MCF 10A (cell line): Measurements from ENCODE around the gene APOO. TPM values are rescaled to one million over a fixed set of nuclear protein-coding genes. Genes with fewer than 3 reads are reported as not detected.

Experiments used
- BruUV-seq: library from RNA; stranded (reverse); fragments of 400-500 nt; replicated peaks from 2 replicates; lab custom pipeline; 2021; lab: Mats Ljungman, UMichigan
- CTCF ChIA-PET: fragments of 300-600 bp; sonication (Branson Sonifier 250); formaldehyde crosslinking; extraction: SDS; loops from one replicate; lab custom pipeline; 2021; ENCODE audit warnings: antibody characterized with exemption, inconsistent platforms; lab: Yijun Ruan, JAX
- POLR2A ChIA-PET: fragments of 300-600, 350-650 bp; sonication (Branson Sonifier 250); formaldehyde crosslinking; extraction: SDS; loops from one replicate; lab custom pipeline; 2020; ENCODE audit warnings: antibody characterized with exemption, inconsistent platforms; lab: Yijun Ruan, JAX
- DNase-seq: peaks from one replicate; pipeline ENCODE4 v3.0.0-alpha.2; 2018; ENCODE audit not compliant: unreplicated experiment
- H3K27ac Mint-ChIP-seq: one replicate; pipeline ENCODE4 v1.8.0; 2022; ENCODE audit warnings: mild to moderate bottlenecking, low read depth, mixed read lengths; ENCODE audit not compliant: unreplicated experiment
- H3K27me3 Mint-ChIP-seq: one replicate; pipeline ENCODE4 v1.8.0; 2022; ENCODE audit warnings: mixed read lengths; ENCODE audit not compliant: insufficient read depth, unreplicated experiment
- H3K36me3 Mint-ChIP-seq: one replicate; pipeline ENCODE4 v1.8.0; 2022; ENCODE audit warnings: mild to moderate bottlenecking, moderate library complexity, mixed read lengths; ENCODE audit not compliant: insufficient read depth, unreplicated experiment
- H3K4me1 Mint-ChIP-seq: one replicate; pipeline ENCODE4 v1.8.0; 2022; ENCODE audit warnings: mixed read lengths; ENCODE audit not compliant: insufficient read depth, unreplicated experiment
- H3K4me3 Mint-ChIP-seq: one replicate; pipeline ENCODE4 v1.8.0; 2022; ENCODE audit warnings: mild to moderate bottlenecking, moderate library complexity, mixed read lengths; ENCODE audit not compliant: unreplicated experiment
- H3K9me3 Mint-ChIP-seq: one replicate; pipeline ENCODE4 v1.8.0; 2022; ENCODE audit warnings: mixed read lengths; ENCODE audit not compliant: unreplicated experiment
- CTCF ChIP-seq: fragments of 200-600 bp; IDR thresholded peaks from one replicate; pipeline ENCODE4 v1.8.0; 2022; ENCODE audit warnings: antibody characterized with exemption, mild to moderate bottlenecking; ENCODE audit not compliant: unreplicated experiment
- intact Hi-C: fragments of 100-400 bp; cut with micrococcal nuclease; formaldehyde crosslinking; loops from 2 replicates; pipeline ENCODE4 v1.14.1; 2022
- total RNA-seq: library from RNA; stranded (reverse); gene quantifications from 2 replicates; pipeline ENCODE4 v1.2.3, GENCODE V29; 2022

APOO gene
- total RNA-seq, 1 experiment from 2014 or later: 35.9 TPM

- no peak for DNase-seq
- BruUV-seq: no TSS peak
- intact Hi-C loops: no loop called here
- Mint-ChIP-seq H3K4me1 (peaks cover 25% of the 10 kb centered on the region), H3K27me3 (no peaks in the 10 kb centered on the region), H3K9me3 (peaks cover 5% of the 10 kb centered on the region), H3K4me3 (no peak overlapping the region), H3K36me3 (no peaks in the 10 kb centered on the region), H3K27ac (no peak overlapping the region)
- no peak for TF ChIP-seq CTCF
- ChIA-PET CTCF (interaction anchor here (1.2 to 1.7 kb wide), 2 partner anchors 14 to 106 kb away, joined by 3 to 7 read pairs; no protein-coding TSS in a partner anchor), POLR2A (interaction anchor here (0.7 to 3.3 kb wide), 2 partner anchors 13 to 138 kb away, joined by 3 to 12 read pairs; no protein-coding TSS in a partner anchor)
These were observed 19.8 kb downstream of the APOO start for GRCh38 chrX:23887918-23888317.

GRCh38 chrX:23887451-23887850 lies 20.3 kb downstream of the APOO start:
- intact Hi-C loops: no loop called here
- H3K4me3 Mint-ChIP-seq: no peak overlapping the region
- DNase-seq: no peak
- H3K27ac Mint-ChIP-seq: no peak overlapping the region
- H3K27me3 Mint-ChIP-seq: no peaks in the 10 kb centered on the region
- CTCF ChIA-PET: no interaction called here
- no TSS peak for BruUV-seq
- H3K4me1 Mint-ChIP-seq: peaks cover 25% of the 10 kb centered on the region
- no peaks in the 10 kb centered on the region for H3K36me3 Mint-ChIP-seq
- POLR2A ChIA-PET: interaction anchor here (0.6 to 3.3 kb wide), 3 partner anchors 9 to 138 kb away, joined by 3 to 12 read pairs (median 3); no protein-coding TSS in a partner anchor
- H3K9me3 Mint-ChIP-seq: peaks cover 5% of the 10 kb centered on the region
- no peak for TF ChIP-seq CTCF

- Mint-ChIP-seq H3K27ac (no peak overlapping the region), H3K27me3 (no peaks in the 10 kb centered on the region), H3K4me1 (peaks cover 21% of the 10 kb centered on the region), H3K36me3 (no peaks in the 10 kb centered on the region), H3K4me3 (no peak overlapping the region), H3K9me3 (peaks cover 2% of the 10 kb centered on the region)
- no peak for TF ChIP-seq CTCF
- ChIA-PET POLR2A (interaction anchor here (2.5 kb wide), 1 partner anchor 16 kb away, joined by 16 read pairs; no protein-coding TSS in a partner anchor), CTCF (interaction anchor here (1.4 to 2.6 kb wide), 2 partner anchors 16 to 103 kb away, joined by 5 to 16 read pairs; partner anchors contain the start of gene SAT1)
- no peak for DNase-seq
- intact Hi-C loops: no loop called here
- no TSS peak for BruUV-seq
These were observed 21.9 kb downstream of the APOO start for GRCh38 chrX:23885803-23886202.

GRCh38 chrX:23884427-23885024 lies 23.2 kb downstream of the APOO start:
- ChIA-PET CTCF (interaction anchor here (2.2 to 2.6 kb wide), 2 partner anchors 17 to 18 kb away, joined by 10 to 16 read pairs; no protein-coding TSS in a partner anchor), POLR2A (interaction anchor here (0.6 to 2.5 kb wide), 6 partner anchors 17 to 170 kb away, joined by 3 to 16 read pairs (median 4); partner anchors contain the start of genes ACOT9 and EIF2S3)
- no peaks in the 10 kb centered on the region for H3K27me3 Mint-ChIP-seq
- no peak for TF ChIP-seq CTCF
- intact Hi-C loops: loop anchor here (5.0 kb wide), 1 partner anchor 102 kb away; the partner anchor contains the start of gene SAT1
- H3K36me3 Mint-ChIP-seq: no peaks in the 10 kb centered on the region
- H3K27ac Mint-ChIP-seq: peak overlapping the region; percentile 65
- peak; percentile 47 for DNase-seq
- H3K4me1 Mint-ChIP-seq: peaks cover 19% of the 10 kb centered on the region
- H3K9me3 Mint-ChIP-seq: no peaks in the 10 kb centered on the region
- H3K4me3 Mint-ChIP-seq: no peak overlapping the region
- no TSS peak for BruUV-seq
